ENCODE data around the gene ZCCHC24. TPM values are rescaled to one million over a fixed set of nuclear protein-coding genes. Genes with fewer than 3 reads are reported as not detected.
A peak's percentile ranks its signal among the peaks of the same experiment; 100 is the strongest.

Gene ZCCHC24
- total RNA-seq, 4 donors from 2014 or later, result 2.8 to 39.6 (median 9.3) TPM

DNA sequence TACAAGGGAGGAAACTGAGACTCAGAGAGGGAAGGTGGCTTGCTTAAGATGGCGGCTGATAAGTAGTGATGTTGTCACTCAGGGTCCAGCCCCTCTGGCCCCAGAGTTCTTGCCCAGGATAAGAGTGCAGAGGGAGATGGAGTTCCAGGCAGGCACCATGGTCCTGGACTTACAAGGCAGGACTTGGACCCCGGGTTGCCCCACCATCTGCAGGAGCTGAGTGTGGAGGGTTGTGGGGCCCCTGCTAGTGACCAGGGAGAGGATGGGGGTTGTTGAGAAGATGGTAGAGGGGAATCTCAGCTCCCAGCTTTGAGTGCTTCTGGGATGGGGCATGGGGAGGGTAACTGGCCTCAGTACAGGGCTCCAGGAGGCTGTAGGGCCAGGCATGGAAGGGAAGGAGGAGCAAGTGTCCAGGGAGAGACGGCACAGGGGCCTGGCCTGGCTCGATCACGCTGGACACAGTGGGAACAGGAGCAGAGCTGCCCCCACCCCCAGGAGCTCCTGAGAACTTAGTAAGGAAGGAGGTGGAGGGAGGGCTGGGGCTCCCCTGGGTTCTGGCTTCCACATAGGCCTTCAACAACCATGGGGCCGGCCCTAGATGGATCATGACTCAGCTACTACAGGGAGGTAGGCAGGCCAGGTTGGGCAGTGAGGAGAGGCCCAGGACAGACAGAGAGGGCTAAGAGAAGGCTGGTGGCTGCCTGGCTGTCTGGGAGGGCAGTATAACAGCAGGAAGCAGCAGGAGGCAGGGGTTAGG lies 69.9 kb downstream of the ZCCHC24 start:
- Histone ChIP-seq H3K9me3 (no peaks in the 10 kb centered on the region), H3K4me3 (no peak overlapping the region), H3K27ac (no peak overlapping the region), H3K27me3 (no peaks in the 10 kb centered on the region), H3K36me3 (no peaks in the 10 kb centered on the region), H3K4me1 (peaks cover 0 to 16% (median 0%) of the 10 kb centered on the region in 4 donors)
- peak in 1 of 3 donors; percentile 45 for DNase-seq
- TF ChIP-seq, protein P1, sequence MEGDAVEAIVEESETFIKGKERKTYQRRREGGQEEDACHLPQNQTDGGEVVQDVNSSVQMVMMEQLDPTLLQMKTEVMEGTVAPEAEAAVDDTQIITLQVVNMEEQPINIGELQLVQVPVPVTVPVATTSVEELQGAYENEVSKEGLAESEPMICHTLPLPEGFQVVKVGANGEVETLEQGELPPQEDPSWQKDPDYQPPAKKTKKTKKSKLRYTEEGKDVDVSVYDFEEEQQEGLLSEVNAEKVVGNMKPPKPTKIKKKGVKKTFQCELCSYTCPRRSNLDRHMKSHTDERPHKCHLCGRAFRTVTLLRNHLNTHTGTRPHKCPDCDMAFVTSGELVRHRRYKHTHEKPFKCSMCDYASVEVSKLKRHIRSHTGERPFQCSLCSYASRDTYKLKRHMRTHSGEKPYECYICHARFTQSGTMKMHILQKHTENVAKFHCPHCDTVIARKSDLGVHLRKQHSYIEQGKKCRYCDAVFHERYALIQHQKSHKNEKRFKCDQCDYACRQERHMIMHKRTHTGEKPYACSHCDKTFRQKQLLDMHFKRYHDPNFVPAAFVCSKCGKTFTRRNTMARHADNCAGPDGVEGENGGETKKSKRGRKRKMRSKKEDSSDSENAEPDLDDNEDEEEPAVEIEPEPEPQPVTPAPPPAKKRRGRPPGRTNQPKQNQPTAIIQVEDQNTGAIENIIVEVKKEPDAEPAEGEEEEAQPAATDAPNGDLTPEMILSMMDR (IDR thresholded peaks at IDR 0.05), result no peak
- no peak for TF ChIP-seq POLR2A (IDR thresholded peaks at IDR 0.05)

DNA sequence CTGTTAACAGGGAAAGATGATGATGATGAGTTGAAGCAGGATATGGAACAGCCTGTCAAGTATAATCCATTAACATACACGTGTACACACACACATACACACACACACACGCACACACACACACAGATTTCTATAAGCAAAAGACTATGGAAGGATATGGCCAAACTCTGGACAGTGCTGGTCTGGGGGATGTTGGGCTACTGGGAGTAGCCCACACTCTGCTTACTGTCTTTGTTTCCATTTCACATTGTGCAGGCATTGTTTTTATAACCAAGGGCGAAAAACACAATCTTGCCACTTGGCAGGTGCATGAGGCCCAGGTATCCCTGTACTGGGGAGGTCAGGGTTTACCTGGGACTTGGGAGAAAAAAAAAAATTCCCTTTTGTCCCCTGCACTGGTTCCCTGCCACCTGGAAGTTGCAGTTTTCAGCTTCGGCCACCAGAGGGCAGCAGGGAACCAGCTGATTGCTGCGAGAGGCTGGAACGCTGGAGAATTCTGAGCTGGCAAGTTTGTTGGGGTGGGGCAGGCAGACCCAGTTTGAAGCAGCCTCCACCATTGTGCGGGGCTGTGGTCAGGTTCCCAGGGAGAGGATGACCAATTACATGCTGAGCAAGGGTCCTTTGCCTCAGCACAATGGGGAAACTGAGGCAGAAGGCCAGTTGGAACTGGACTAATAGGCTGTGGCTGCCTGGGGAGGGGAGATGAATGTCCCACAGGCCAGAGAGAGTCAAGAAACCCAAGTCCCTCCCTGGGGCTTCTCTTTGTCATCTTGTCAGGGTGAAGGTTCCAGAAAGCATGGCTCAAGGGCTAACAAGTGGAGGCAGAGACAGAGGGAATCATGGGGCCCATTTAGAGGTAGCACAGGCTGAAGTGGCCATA lies 70.9 kb downstream of the ZCCHC24 start:
- no peak overlapping the region for H3K27ac ChIP-seq
- TF ChIP-seq POLR2A (IDR thresholded peaks at IDR 0.05), result no peak
- TF ChIP-seq, protein P1 (IDR thresholded peaks at IDR 0.05), result peak; percentile 90 to 97 (median 94)
- DNase-seq, result peak; percentile 67 to 89 (median 83)
- peaks cover 0 to 6% (median 0%) of the 10 kb centered on the region in 4 donors for H3K4me1 ChIP-seq
- H3K4me3 ChIP-seq, result no peak overlapping the region
- H3K27me3 ChIP-seq, result no peaks in the 10 kb centered on the region
- H3K36me3 ChIP-seq, result no peaks in the 10 kb centered on the region
- no peaks in the 10 kb centered on the region for H3K9me3 ChIP-seq

DNA sequence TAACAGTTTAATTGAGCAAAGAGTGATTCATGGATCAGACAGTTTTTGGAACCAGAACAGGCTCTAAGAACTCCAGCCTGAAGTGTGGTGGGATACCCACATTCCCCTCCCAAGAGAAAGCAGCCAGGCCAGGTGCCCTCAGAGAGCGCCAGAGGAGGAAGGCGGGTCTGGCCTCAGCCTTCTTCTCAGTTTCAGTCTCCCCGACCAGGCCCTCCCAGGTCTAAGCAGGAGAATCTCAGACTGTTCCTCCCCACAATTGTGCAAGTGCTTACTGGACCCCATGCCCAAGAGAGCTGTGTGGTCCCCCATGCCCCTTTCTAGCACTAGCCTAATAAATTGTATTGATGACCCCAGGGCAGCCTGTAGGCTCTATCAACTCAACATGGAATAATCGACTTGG lies 72.6 kb downstream of the ZCCHC24 start:
- Histone ChIP-seq H3K4me3 (no peak overlapping the region), H3K36me3 (no peaks in the 10 kb centered on the region), H3K27me3 (no peaks in the 10 kb centered on the region), H3K27ac (no peak overlapping the region), H3K4me1 (no peaks in the 10 kb centered on the region), H3K9me3 (no peaks in the 10 kb centered on the region)
- no peak for DNase-seq
- TF ChIP-seq, protein P1 (IDR thresholded peaks at IDR 0.05), result no peak
- no peak for TF ChIP-seq POLR2A (IDR thresholded peaks at IDR 0.05)

DNA sequence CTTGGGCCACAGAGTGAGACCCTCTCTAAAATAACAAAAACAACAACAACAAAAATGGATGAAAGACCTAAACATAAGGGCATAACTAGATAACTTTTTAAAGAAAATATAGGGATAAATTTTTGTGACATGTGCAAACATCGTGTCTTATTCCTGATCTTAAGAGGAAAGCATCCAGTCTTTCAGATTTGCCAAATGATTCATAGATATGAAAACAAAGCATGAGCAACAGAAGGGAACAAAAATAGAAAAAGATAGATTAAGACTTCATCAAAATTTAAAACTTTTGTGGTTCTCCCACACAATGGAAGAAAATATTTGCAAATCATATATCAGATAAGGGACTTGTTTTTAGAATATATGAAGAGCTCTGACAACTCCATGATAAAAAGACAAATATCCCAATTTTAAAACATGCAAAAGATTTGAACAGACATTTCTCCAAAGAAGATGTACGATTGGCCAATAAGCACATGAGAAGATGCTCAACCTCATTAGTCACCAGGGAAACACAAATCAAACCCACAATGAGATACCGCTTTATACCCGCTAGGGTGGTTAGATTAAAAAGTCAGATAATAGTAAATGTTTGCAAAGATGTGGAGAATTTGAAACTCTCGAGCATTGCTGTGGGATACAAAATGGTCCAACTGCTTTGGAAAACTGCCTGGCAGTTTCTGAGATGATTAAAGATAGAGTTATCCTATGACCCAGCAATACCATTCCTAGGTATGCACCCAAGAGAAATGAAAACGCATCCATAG lies 77.8 kb downstream of the ZCCHC24 start:
- DNase-seq, result no peak
- H3K9me3 ChIP-seq, result no peaks in the 10 kb centered on the region
- H3K4me3 ChIP-seq, result no peak overlapping the region
- no peaks in the 10 kb centered on the region for H3K4me1 ChIP-seq
- no peaks in the 10 kb centered on the region for H3K36me3 ChIP-seq
- no peak overlapping the region for H3K27ac ChIP-seq
- TF ChIP-seq, protein P1 (IDR thresholded peaks at IDR 0.05), result no peak
- TF ChIP-seq POLR2A (IDR thresholded peaks at IDR 0.05), result no peak
- H3K27me3 ChIP-seq, result no peaks in the 10 kb centered on the region

DNA sequence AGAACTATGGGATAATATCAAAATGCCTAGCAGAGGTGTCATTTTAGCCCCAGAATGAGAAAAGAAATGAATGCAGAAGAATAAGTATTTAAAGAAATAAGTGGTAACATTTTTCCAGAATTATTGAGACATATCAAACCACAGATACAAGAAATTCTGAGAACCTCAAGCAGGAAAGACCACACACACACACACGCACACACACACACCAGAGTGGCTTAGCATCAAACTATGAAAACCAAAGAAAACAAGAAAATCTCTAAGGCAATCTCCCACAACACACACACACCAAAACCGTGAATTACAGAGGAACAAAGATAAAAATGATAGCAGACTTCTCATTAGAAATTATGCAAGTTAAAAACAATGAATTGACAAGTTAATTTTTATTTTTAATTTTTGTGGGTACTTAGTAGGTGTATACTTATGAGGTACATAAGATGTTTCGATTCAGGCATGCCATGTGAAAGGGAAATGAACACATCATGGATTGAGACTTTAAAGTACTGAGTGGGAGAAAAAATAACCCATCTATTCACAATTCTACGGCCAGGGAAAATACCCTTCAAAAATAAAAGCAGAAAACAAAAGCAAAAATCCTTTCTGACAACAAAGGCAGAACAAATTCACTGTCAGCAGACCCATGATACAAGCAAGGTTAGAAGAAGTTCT lies 83.6 kb downstream of the ZCCHC24 start:
- no peaks in the 10 kb centered on the region for H3K36me3 ChIP-seq
- TF ChIP-seq POLR2A (IDR thresholded peaks at IDR 0.05), result no peak
- H3K4me3 ChIP-seq, result no peak overlapping the region
- no peak overlapping the region for H3K27ac ChIP-seq
- no peaks in the 10 kb centered on the region for H3K9me3 ChIP-seq
- no peaks in the 10 kb centered on the region for H3K27me3 ChIP-seq
- no peaks in the 10 kb centered on the region for H3K4me1 ChIP-seq
- no peak for DNase-seq

All from Peyer's patch (tissue), 4 donors.